ENCODE data around the gene DYRK3.

DNA sequence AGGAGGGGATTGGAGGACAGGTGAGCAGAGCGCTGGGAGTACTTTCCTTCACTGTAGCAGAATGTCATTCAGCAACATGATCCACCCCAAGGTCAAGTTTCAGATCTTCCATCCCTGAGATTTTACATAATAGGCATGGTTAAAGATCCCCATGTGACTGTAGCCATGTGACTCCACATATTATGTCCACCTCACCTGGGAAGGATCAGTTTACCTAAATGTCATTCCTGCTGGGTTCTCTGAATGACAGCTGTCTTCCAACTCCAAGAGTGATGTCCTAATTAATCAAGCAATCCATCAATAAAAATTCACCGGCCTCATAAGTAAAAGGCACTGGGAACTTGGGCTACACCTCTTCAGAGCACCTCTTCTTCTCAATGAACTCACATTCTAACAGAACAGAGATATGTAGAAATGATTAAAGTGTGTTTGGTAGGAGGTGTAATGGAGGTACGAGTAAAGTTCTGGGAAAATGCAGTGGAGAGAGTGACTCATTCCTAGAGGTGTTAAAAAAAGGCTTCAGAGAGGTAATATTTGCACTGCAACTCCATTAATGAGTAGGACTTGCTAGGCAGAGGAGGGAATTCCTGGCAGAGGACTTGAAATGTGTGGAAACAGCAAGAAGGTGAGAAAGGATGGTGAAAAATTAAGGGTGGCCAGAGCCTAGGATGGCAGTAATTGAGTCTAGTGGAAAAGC lies 27.2 kb downstream of the DYRK3 start:
- TF ChIP-seq, protein P1, sequence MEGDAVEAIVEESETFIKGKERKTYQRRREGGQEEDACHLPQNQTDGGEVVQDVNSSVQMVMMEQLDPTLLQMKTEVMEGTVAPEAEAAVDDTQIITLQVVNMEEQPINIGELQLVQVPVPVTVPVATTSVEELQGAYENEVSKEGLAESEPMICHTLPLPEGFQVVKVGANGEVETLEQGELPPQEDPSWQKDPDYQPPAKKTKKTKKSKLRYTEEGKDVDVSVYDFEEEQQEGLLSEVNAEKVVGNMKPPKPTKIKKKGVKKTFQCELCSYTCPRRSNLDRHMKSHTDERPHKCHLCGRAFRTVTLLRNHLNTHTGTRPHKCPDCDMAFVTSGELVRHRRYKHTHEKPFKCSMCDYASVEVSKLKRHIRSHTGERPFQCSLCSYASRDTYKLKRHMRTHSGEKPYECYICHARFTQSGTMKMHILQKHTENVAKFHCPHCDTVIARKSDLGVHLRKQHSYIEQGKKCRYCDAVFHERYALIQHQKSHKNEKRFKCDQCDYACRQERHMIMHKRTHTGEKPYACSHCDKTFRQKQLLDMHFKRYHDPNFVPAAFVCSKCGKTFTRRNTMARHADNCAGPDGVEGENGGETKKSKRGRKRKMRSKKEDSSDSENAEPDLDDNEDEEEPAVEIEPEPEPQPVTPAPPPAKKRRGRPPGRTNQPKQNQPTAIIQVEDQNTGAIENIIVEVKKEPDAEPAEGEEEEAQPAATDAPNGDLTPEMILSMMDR (IDR thresholded peaks at IDR 0.05): no peak
- TF ChIP-seq EZH2 (IDR thresholded peaks at IDR 0.05): no peak
